K562 (cell line): ENCODE measurements around the gene PCBP3.

ENCODE experiments used
- PHF8 ChIP-seq: fragments of 200-600 bp; sonication (generic); IDR thresholded peaks from 2 replicates; pipeline ENCODE4 v1.6.1; 2012; ENCODE audit warnings: mixed run types, mild to moderate bottlenecking, inconsistent platforms, low read length, moderate library complexity, borderline replicate concordance
- TARDBP ChIP-seq: fragments of 450-650 bp; IDR thresholded peaks from 2 replicates; pipeline ENCODE4 v1.6.1; 2016
- TCF7 ChIP-seq: sonication (generic); IDR thresholded peaks from 2 replicates; pipeline ENCODE4 v1.6.1; 2016; ENCODE audit warnings: antibody characterized with exemption, borderline replicate concordance
- ZNF239 ChIP-seq: fragments of 250-450 bp; sonication (Bioruptor Pico); IDR thresholded peaks from 2 replicates; pipeline ENCODE4 v1.4.0; 2020; ENCODE audit warnings: mild to moderate bottlenecking
- ZNF263 ChIP-seq: sonication (generic); formaldehyde crosslinking; IDR thresholded peaks from 2 replicates; pipeline ENCODE4 v1.8.0; 2022; ENCODE audit warnings: mild to moderate bottlenecking, missing genetic modification reagents, borderline replicate concordance
- TF ChIP-seq, protein P1 (sequence below), 3 experiments: IDR thresholded peaks in 2 of 3; conservative IDR thresholded peaks in 1 of 3; 2 replicates each; pipeline ENCODE4 v1.5.1; 2011 to 2012; ENCODE audit warnings: low read length in 3 of 3, mild to moderate bottlenecking in 3 of 3, control low read depth in 2 of 3, improper control_type of control experiment in 1 of 3, inconsistent platforms in 1 of 3, low read depth in 1 of 3, mixed read lengths in 1 of 3, moderate library complexity in 1 of 3; ENCODE audit not compliant: insufficient read depth in 2 of 3
- TF ChIP-seq, protein P2 (sequence below): sonication (generic); formaldehyde crosslinking; IDR thresholded peaks from 2 replicates; pipeline ENCODE4 v1.9.0; 2022; ENCODE audit warnings: mild to moderate bottlenecking, missing genetic modification reagents

DNA sequence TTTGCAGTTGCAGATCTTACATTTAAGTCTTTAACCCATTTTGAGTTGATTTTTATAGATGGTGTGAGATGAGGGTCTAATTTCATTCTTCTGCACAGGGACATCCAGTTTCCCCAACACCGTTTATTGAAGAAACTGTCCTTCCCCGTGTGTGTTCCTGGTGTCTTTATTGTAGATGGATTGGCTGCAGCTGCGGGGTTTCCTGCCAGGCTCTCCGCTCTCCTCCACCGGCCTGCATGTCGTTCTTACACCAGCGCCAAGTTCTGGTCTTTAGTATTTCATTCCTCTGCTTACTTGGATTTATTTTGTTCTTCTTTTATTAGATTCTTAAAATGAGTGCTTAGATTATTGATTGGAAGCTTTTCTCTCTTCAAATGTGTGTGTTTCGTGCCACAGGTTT is 239.1 kb downstream of the PCBP3 start:
- TF ChIP-seq, protein P1, sequence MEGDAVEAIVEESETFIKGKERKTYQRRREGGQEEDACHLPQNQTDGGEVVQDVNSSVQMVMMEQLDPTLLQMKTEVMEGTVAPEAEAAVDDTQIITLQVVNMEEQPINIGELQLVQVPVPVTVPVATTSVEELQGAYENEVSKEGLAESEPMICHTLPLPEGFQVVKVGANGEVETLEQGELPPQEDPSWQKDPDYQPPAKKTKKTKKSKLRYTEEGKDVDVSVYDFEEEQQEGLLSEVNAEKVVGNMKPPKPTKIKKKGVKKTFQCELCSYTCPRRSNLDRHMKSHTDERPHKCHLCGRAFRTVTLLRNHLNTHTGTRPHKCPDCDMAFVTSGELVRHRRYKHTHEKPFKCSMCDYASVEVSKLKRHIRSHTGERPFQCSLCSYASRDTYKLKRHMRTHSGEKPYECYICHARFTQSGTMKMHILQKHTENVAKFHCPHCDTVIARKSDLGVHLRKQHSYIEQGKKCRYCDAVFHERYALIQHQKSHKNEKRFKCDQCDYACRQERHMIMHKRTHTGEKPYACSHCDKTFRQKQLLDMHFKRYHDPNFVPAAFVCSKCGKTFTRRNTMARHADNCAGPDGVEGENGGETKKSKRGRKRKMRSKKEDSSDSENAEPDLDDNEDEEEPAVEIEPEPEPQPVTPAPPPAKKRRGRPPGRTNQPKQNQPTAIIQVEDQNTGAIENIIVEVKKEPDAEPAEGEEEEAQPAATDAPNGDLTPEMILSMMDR (IDR thresholded peaks at IDR 0.05 in 2 of 3, conservative IDR thresholded peaks at IDR 0.05 in 1 of 3; ENCODE audit: insufficient read depth in 2 of 3, low read depth in 1 of 3, low read length in 3 of 3): no peak
- TF ChIP-seq TARDBP (no peak), ZNF239 (CRISPR knock-in tag) (no peak), ZNF263 (CRISPR knock-in tag) (no peak), TCF7 (no peak), PHF8 (no peak)
- TF ChIP-seq, protein P2, sequence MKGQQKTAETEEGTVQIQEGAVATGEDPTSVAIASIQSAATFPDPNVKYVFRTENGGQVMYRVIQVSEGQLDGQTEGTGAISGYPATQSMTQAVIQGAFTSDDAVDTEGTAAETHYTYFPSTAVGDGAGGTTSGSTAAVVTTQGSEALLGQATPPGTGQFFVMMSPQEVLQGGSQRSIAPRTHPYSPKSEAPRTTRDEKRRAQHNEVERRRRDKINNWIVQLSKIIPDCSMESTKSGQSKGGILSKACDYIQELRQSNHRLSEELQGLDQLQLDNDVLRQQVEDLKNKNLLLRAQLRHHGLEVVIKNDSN (CRISPR knock-in tag): no peak
